A549 (cell line): ENCODE results near the gene SLC9C2. TPM values are rescaled to one million over a fixed set of nuclear protein-coding genes. Genes with fewer than 3 reads are reported as not detected.
A peak's percentile ranks its signal among the peaks of the same experiment; 100 is the strongest.
"Not testable (repeated sequence)": the region's sequence is repeated elsewhere in the genome, so short reads cannot be mapped to it uniquely, and the experiment has no call there.

Source experiments
- ATAC-seq, 2 experiments: fragments of 200-7000 bp in 1 of 2; fragments of >200 bp in 1 of 2; cut with Nextera tagmentation in 1 of 2; cut with Tn5 transposase in 1 of 2; 3 replicates each; pipeline versions ENCODE4 v1.8.0 to v1.9.1; 2018 to 2020; ENCODE audit warnings: mild to moderate bottlenecking in 1 of 2, moderate library complexity in 1 of 2
- CTCF ChIA-PET: fragments of 300-600 bp; sonication (Branson Sonifier 250); formaldehyde crosslinking; extraction: SDS; loops from one replicate; lab custom pipeline; 2021; ENCODE audit warnings: antibody characterized with exemption, inconsistent platforms; lab: Yijun Ruan, JAX
- POLR2A ChIA-PET: fragments of 350-600 bp; formaldehyde crosslinking; extraction: SDS; loops from one replicate; lab custom pipeline; 2021; ENCODE audit warnings: antibody characterized with exemption, inconsistent platforms; lab: Yijun Ruan, JAX
- DNase-seq, 2 experiments: peaks; one replicate each; pipeline versions ENCODE4 v3.0.0 to v3.0.0-alpha.2; 2011 to 2016; ENCODE audit warnings: low read depth in 1 of 2, low spot score in 1 of 2
- FAIRE-seq: peaks from 2 replicates; lab custom pipeline; 2011; peaks lifted over from hg19 to GRCh38; lab: Jason Lieb, UNC
- H3K27ac ChIP-seq, 2 experiments: fragments of >200 bp; sonication (Bioruptor Twin); formaldehyde crosslinking; 3 replicates each; pipeline ENCODE4 v1.5.1; 2016 to 2017
- H3K4me1 ChIP-seq: fragments of >200 bp; sonication (Bioruptor Twin); formaldehyde crosslinking; 3 replicates; pipeline ENCODE4 v1.6.1; 2016
- H3K4me2 ChIP-seq: fragments of >200 bp; sonication (Bioruptor Twin); formaldehyde crosslinking; 3 replicates; pipeline ENCODE4 v1.6.1; 2016
- H3K4me3 ChIP-seq: fragments of >200 bp; sonication (Bioruptor Twin); formaldehyde crosslinking; 3 replicates; pipeline ENCODE4 v1.5.1; 2016
- H3K9me3 ChIP-seq: fragments of >200 bp; sonication (Bioruptor Twin); formaldehyde crosslinking; 3 replicates; pipeline ENCODE4 v1.6.1; 2016
- BHLHE40 ChIP-seq: IDR thresholded peaks from 2 replicates; pipeline ENCODE4 v1.6.1; 2012; ENCODE audit warnings: low read depth, low read length, inconsistent platforms
- CHD4 ChIP-seq: fragments of 200-600 bp; sonication (generic); IDR thresholded peaks from 2 replicates; pipeline ENCODE4 v1.6.1; 2016; ENCODE audit warnings: antibody characterized with exemption, mild to moderate bottlenecking, borderline replicate concordance
- FOSL2 ChIP-seq, 2 experiments: fragments of 450-650 bp in 1 of 2; fragments of >200 bp in 1 of 2; sonication (Bioruptor Twin) in 1 of 2; formaldehyde crosslinking; IDR thresholded peaks; 2 replicates each; pipeline versions ENCODE4 v1.5.0 to v1.6.1; 2016 to 2020; ENCODE audit warnings: mild to moderate bottlenecking in 1 of 2, moderate library complexity in 1 of 2
- HOXB5 ChIP-seq: fragments of 250-450 bp; sonication (Bioruptor Pico); IDR thresholded peaks from 2 replicates; pipeline ENCODE4 v1.5.0; 2020; ENCODE audit warnings: mild to moderate bottlenecking, moderate library complexity
- JUN ChIP-seq, 2 experiments: fragments of >200 bp; sonication (Bioruptor Twin); formaldehyde crosslinking; IDR thresholded peaks; 2 replicates in 1 of 2; 3 replicates in 1 of 2; pipeline ENCODE4 v1.6.1; 2016 to 2017
- MAFK ChIP-seq: fragments of 450-650 bp; IDR thresholded peaks from 2 replicates; pipeline ENCODE4 v1.6.1; 2014; ENCODE audit not compliant: partially characterized antibody
- NFE2L2 ChIP-seq: fragments of 150-350 bp; conservative IDR thresholded peaks from 2 replicates; pipeline ENCODE4 v1.6.1; 2014; ENCODE audit warnings: low read length
- POLR2A ChIP-seq: IDR thresholded peaks from 2 replicates; pipeline ENCODE4 v1.6.1; 2012; ENCODE audit warnings: mild to moderate bottlenecking, low read length
- RCOR1 ChIP-seq: fragments of 150-350 bp; IDR thresholded peaks from 2 replicates; pipeline ENCODE4 v1.6.1; 2014; ENCODE audit warnings: antibody characterized with exemption, low read length, low read depth
- RNF2 ChIP-seq: fragments of 200-600 bp; sonication (generic); IDR thresholded peaks from 2 replicates; pipeline ENCODE4 v1.6.1; 2016; ENCODE audit warnings: low read depth, mild to moderate bottlenecking, antibody characterized with exemption, moderate library complexity, borderline replicate concordance
- SMC3 ChIP-seq: fragments of >200 bp; sonication (Bioruptor Twin); formaldehyde crosslinking; IDR thresholded peaks from 3 replicates; pipeline ENCODE4 v1.6.1; 2018; ENCODE audit warnings: inconsistent platforms
- ZNF302 ChIP-seq: fragments of 250-450 bp; sonication (Bioruptor Pico); IDR thresholded peaks from 2 replicates; pipeline ENCODE4 v1.9.0; 2021; ENCODE audit warnings: inconsistent platforms, mild to moderate bottlenecking, moderate library complexity
- WGBS: methylation state at CpG from one replicate; pipeline ENCODE4 v1.1.6; 2017; ENCODE audit errors: missing lambda C conversion rate; 5-methylcytosine and 5-hydroxymethylcytosine counted together
- polyA minus RNA-seq: library from RNA; depleted of rRNA, polyadenylated mRNA; stranded (reverse); fragments of >200 nt; gene quantifications from 2 replicates; pipeline ENCODE4 v1.2.3, GENCODE V29; 2011; rRNA and poly(A)+ RNA removed
- polyA plus RNA-seq, 4 experiments: library from polyadenylated mRNA; depleted of rRNA in 3 of 4; stranded (reverse); fragments of >200 nt; fragmentation: RNase III in 1 of 4; extraction: RNeasy Plus Mini Kit Qiagen cat#74134 plus additional on column Dnase treatment in 1 of 4; gene quantifications; 2 replicates in 3 of 4; 3 replicates in 1 of 4; pipeline ENCODE4 v1.2.3, GENCODE V29; 2011 to 2017
- TF ChIP-seq, protein P1 (sequence below): IDR thresholded peaks from 2 replicates; pipeline ENCODE4 v1.6.1; 2012
- TF ChIP-seq, protein P2 (sequence below): IDR thresholded peaks from 2 replicates; pipeline ENCODE4 v1.6.1; 2012

The SLC9C2 gene, protein sequence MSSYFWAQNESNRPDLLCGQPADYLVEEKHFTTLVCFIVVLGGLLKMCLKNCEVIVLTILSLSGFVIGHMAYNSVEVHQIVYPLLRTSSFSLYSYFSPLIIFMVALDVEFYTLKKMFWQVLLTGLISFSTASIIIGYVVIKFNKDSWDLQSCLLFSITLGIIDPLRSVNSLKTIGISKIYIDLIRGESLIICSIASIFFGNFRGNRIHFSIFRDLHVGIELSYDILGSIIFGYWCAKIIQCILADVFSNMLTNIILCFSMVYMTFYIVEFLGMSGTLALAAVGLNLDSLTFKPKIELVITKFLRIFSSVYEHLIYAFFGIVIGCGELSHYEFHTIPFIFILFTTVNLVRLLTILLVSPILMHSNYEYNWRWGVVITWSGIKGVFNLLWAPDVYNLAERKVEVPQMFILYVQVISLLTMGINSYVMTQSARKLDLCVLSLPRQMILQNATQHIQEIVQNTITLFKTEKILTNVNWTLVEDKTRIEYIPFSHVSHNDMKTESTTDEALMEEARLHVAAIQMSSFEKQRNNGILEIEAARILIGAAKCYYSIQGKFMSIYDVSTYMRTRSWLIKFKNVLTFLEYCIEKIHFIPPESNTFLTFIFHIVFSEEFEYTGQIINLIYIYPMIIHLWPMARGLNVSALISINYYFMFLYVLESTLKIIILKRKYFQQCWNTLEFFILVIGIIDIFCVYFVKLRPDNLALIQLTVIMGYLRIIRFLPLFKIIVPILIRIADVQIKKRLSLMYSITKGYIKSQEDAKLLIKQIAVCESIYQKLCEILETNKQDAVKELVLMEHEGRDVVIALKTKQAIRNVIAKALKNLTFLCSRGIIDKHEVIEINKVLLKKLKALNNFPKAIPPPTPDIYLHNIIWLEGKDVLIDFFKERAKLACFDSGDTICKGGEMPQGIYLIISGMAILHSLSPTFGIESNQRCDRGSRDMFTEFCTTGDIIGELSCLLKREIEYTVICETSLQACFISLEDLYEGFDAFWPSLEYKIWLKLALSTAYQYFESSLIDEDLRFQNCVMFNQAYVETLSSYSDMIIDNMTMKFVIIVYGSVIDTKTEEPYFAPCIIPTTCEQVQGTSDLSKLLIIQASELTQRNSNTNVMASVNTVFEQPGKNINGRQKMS
- polyA plus RNA-seq (2011; rRNA removed) (not detected in 2 replicates), polyA plus RNA-seq (2017; fragmentation: RNase III; extraction: RNeasy Plus Mini Kit Qiagen cat#74134 plus additional on column Dnase treatment) (not detected in 3 replicates), polyA minus RNA-seq (not detected in 2 replicates)
- polyA plus RNA-seq (2012; cell fraction: cytosol; rRNA removed) = not detected in 2 replicates
- polyA plus RNA-seq (2012; cell fraction: nucleus; rRNA removed) = not detected in 2 replicates

DNA sequence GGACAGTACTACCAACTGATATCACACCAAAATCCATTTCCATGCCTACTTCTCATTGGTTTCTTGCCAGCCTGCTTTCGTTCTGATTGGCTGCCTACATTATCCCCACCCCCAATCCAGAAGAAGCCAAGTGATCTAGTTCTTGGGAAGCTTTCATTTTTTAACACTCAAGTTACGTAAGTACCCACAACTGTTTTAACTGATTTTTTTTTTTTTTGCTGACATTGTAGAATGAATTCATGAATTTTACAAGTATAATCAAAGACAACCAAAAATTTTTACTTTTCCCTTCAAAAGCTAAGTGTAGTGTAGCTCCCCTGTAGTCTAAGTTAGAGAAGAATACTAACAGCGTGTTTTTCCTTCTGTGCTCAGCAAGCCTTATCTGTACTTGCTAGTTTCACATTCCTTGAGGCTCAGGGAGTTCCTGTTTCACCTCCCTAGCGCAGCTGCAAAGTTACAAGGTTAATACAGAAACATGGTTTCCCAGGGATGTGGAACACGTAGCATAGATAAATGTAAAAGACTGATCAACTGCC is at the start of gene SLC9C2:
SLC9C2 (minus strand) TSS at position 17 of the 536 bp plus-strand sequence. CDS start 1,296 bp downstream, outside the sequence.
- CTCF ChIA-PET = no interaction called here
- WGBS = 58% methylated on average over 5 of the region's 5 CpGs
- H3K4me2 ChIP-seq = no peak within 1 kb of the TSS
- TF ChIP-seq HOXB5 (CRISPR knock-in tag) (no peak), JUN (IDR thresholded peaks at IDR 0.05) (no peak), BHLHE40 (no peak), MAFK (peak; percentile 82)
- DNase-seq (no peak), ATAC-seq (no peak), FAIRE-seq (no peak)
- no peak within 1 kb of the TSS for H3K27ac ChIP-seq
- POLR2A ChIA-PET = no interaction called here
- no peak within 1 kb of the TSS for H3K4me3 ChIP-seq
- H3K9me3 ChIP-seq = no peaks in the 10 kb centered on the region
- H3K4me1 ChIP-seq = no peaks in the 10 kb centered on the region

DNA sequence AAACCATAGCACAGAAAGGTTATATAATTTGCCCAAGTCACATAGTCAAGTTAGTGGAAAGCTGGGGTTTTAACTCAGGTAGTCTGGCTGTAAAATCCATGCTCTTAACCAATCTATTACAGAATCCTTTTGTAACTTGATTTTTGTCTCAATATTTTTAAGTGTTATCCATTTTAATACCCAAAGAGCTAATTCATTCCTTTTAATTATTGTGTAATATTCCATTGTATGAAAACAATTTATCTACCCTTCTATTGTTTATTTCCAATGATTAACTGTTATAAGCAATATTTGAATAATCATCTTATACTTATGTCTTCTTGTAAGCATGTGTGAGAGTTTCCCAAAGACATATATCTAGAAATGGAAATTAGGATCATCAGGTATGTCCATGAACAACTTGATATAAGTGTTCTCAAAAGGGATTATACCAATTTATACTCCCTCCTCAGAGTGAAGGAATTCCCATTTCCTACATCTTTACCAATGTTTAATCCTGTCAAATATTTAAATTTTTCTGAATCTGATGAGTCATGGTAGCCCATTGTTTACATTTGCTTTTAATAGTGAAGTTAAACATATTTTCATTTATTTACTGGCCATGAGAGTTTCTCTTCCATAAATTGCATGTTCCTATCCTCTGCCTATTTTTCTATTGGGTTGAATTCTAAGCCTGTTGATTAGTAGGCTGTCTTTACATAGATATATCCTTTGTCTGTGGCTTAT is 46.2 kb upstream of the SLC9C2 start:
- TF ChIP-seq FOSL2 (IDR thresholded peaks at IDR 0.05) (no peak), FOSL2 (CRISPR knock-in tag; IDR thresholded peaks at IDR 0.05) (peak; percentile 46), RCOR1 (no peak), NFE2L2 (peak; percentile 69; the same call in 1 of the 2 replicates), MAFK (peak; percentile 84), CHD4 (no peak)
- no peak for FAIRE-seq
- no peak for ATAC-seq
- POLR2A ChIA-PET = no interaction called here
- H3K4me1 ChIP-seq = peaks cover 5% of the 10 kb centered on the region; the same call in 2 of the 3 replicates
- CTCF ChIA-PET = no interaction called here
- H3K4me3 ChIP-seq = no peak overlapping the region
- peak overlapping the region; percentile 29; the same call in 2 of the 3 replicates for H3K4me2 ChIP-seq
- no peak overlapping the region for H3K27ac ChIP-seq
- no peak for DNase-seq
- no peaks in the 10 kb centered on the region; the same call in 2 of the 3 replicates for H3K9me3 ChIP-seq

DNA sequence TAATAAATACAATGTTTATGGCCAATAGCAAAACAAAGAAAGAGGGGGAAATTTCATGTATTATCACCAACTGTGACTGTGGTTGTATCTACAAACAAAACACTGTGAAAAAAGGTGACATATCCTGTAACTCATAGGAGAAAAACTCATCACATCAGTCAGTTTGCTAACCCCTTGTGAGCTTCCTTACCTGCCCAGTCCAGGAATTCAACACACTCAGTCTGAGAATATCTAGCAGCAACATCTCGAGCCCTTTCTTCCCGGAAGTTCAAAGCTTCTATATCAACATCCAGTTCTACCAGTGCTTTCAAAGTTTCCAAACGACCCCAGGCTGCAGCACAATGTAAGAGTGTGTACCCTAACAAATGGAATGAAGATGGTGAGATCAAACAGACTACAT is 43.8 kb upstream of the SLC9C2 start:
- DNase-seq (no peak), ATAC-seq (no peak), FAIRE-seq (no peak)
- no peaks in the 10 kb centered on the region; the same call in 2 of the 3 replicates for H3K9me3 ChIP-seq
- TF ChIP-seq RNF2 (no peak), HOXB5 (CRISPR knock-in tag) (no peak), POLR2A (no peak), SMC3 (no peak), ZNF302 (no peak)
- TF ChIP-seq, protein P1, sequence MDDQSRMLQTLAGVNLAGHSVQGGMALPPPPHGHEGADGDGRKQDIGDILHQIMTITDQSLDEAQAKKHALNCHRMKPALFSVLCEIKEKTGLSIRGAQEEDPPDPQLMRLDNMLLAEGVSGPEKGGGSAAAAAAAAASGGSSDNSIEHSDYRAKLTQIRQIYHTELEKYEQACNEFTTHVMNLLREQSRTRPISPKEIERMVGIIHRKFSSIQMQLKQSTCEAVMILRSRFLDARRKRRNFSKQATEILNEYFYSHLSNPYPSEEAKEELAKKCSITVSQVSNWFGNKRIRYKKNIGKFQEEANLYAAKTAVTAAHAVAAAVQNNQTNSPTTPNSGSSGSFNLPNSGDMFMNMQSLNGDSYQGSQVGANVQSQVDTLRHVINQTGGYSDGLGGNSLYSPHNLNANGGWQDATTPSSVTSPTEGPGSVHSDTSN = no peak
- TF ChIP-seq, protein P2, sequence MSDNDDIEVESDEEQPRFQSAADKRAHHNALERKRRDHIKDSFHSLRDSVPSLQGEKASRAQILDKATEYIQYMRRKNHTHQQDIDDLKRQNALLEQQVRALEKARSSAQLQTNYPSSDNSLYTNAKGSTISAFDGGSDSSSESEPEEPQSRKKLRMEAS = no peak
- H3K4me3 ChIP-seq = no peak overlapping the region
- ChIA-PET CTCF (no interaction called here), POLR2A (no interaction called here)
- H3K4me1 ChIP-seq = peaks cover 5% of the 10 kb centered on the region; the same call in 2 of the 3 replicates
- H3K4me2 ChIP-seq = no peak overlapping the region
- H3K27ac ChIP-seq = no peak overlapping the region
- 38% methylated on average over 3 of the region's 3 CpGs for WGBS

DNA sequence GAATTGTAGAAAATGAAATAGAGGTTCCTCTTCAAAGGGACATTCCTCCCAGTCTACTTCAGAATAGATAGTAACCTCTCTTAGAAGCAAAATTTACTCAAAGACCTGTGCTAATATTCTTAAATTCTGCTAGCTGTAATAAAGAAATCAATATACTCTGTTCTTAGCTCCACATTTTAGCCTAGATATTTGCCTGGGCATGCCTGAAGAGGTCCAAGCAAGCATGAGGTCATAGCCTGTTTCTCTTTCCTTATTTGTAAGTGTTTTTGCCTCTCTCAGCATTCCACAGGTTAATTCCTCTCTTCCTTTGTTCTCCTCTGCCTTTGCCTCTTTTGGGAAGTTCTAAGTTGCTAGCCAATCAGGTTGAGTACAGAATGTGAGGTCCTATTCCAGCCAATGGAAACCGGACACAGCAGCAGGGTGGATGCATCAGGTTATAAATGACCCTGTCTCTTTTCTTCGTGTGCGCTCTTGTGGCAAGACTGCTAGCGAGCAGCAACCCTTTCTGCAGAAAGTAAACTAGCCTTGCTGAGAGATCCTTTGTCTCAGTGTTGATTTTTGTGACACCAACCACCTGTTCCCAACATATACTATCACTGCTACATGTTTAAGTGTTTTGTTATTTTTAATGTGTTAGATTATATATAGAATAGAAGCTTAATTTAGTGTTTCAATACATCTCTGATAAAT is 39.7 kb upstream of the SLC9C2 start:
- POLR2A ChIA-PET = not testable (repeated sequence)
- 82% methylated on average over 4 of the region's 4 CpGs for WGBS

More for the DNA sequence above, 39.7 kb upstream of the SLC9C2 start:
- CTCF ChIA-PET, H3K27ac ChIP-seq, H3K4me3 ChIP-seq, H3K9me3 ChIP-seq, H3K4me2 ChIP-seq, FAIRE-seq, ATAC-seq, H3K4me1 ChIP-seq: not testable (repeated sequence)
- peak in 1 of 2 experiments; percentile 11 for DNase-seq
